Endometrial microvascular endothelial cells (primary cell): ENCODE data around the gene OR2Y1. TPM values are rescaled to one million over a fixed set of nuclear protein-coding genes. Genes with fewer than 3 reads are reported as not detected.
"Not testable (repeated sequence)": the region's sequence is repeated elsewhere in the genome, so short reads cannot be mapped to it uniquely, and the experiment has no call there.

Experiments
- in situ Hi-C: cut with HindIII; loops from 2 replicates; pipeline ENCODE4 v1.10.0; 2017; ENCODE audit warnings: low sequenced_read_pairs, low pct_unique_long_range_greater_than_20kb; ENCODE audit errors: inconsistent ontology term
- total RNA-seq: library from RNA; depleted of rRNA; stranded (reverse); fragments of >200 nt; gene quantifications from one replicate; pipeline ENCODE4 v1.2.3, GENCODE V29; 2015; ENCODE audit errors: inconsistent ontology term

OR2Y1 gene
- total RNA-seq, 1 donor from 2014 or later, result not detected

GRCh38 chr5:180742727-180743126 lies 2.9 kb upstream of the OR2Y1 start:
- in situ Hi-C loops, result no loop called here

- in situ Hi-C loops, result not testable (repeated sequence)
Observed at GRCh38 chr5:180740953-180741352, 1.1 kb upstream of the OR2Y1 start.

GRCh38 chr5:180739271-180739670 lies 587 bp downstream of the OR2Y1 start:
- in situ Hi-C loops, result no loop called here

- in situ Hi-C loops, result no loop called here
Observed at GRCh38 chr5:180736536-180736935, 3.3 kb downstream of the OR2Y1 start.

- in situ Hi-C loops, result no loop called here
Observed at GRCh38 chr5:180724944-180725343, 14.9 kb downstream of the OR2Y1 start.

GRCh38 chr5:180723936-180724335 lies 15.9 kb downstream of the OR2Y1 start:
- in situ Hi-C loops, result no loop called here

- in situ Hi-C loops, result no loop called here
Observed at GRCh38 chr5:180720486-180720885, 19.4 kb downstream of the OR2Y1 start.

- in situ Hi-C loops, result no loop called here
Observed at GRCh38 chr5:180719781-180720180, 20.1 kb downstream of the OR2Y1 start.

GRCh38 chr5:180718810-180719453 lies 20.9 kb downstream of the OR2Y1 start:
- in situ Hi-C loops, result no loop called here

- in situ Hi-C loops, result no loop called here
Observed at GRCh38 chr5:180717989-180718388, 21.9 kb downstream of the OR2Y1 start.

GRCh38 chr5:180704362-180704761 lies 35.5 kb downstream of the OR2Y1 start:
- in situ Hi-C loops, result no loop called here

- in situ Hi-C loops, result no loop called here
Observed at GRCh38 chr5:180703912-180704311, 35.9 kb downstream of the OR2Y1 start.

- in situ Hi-C loops, result not testable (repeated sequence)
Observed at GRCh38 chr5:180703371-180703770, 36.5 kb downstream of the OR2Y1 start.

- in situ Hi-C loops, result not testable (repeated sequence)
Observed at GRCh38 chr5:180700440-180700839, 39.4 kb downstream of the OR2Y1 start.

- in situ Hi-C loops, result no loop called here
Observed at GRCh38 chr5:180699042-180699441, 40.8 kb downstream of the OR2Y1 start.

GRCh38 chr5:180696116-180696515 lies 43.7 kb downstream of the OR2Y1 start:
- in situ Hi-C loops, result no loop called here

- in situ Hi-C loops, result no loop called here
Observed at GRCh38 chr5:180692429-180692828, 47.4 kb downstream of the OR2Y1 start.

GRCh38 chr5:180691046-180691445 lies 48.8 kb downstream of the OR2Y1 start:
- in situ Hi-C loops, result no loop called here

- in situ Hi-C loops, result no loop called here
Observed at GRCh38 chr5:180690562-180690961, 49.3 kb downstream of the OR2Y1 start.

GRCh38 chr5:180689775-180690174 lies 50.1 kb downstream of the OR2Y1 start:
- in situ Hi-C loops, result no loop called here
